HFF-Myc (cell line): ENCODE results near the gene TNFRSF25.

Experiments used
- DNase-seq: peaks from one replicate; pipeline ENCODE4 v3.0.0-alpha.2; 2011; ENCODE audit warnings: low read depth; ENCODE audit errors: extremely low read depth
- H3K4me3 ChIP-seq: replicated peaks from 2 replicates; pipeline ENCODE4 v1.5.1; 2011; ENCODE audit warnings: low read depth, mild to moderate bottlenecking, control low read depth, low read length
- CTCF ChIP-seq: IDR thresholded peaks from 2 replicates; pipeline ENCODE4 v1.5.1; 2012; ENCODE audit warnings: mild to moderate bottlenecking, low read depth, low read length, control low read depth; ENCODE audit errors: missing control alignments

The TNFRSF25 gene

GRCh38 chr1:6483017-6483760 lies 17.2 kb upstream of the TNFRSF25 start:
- no peak overlapping the region for H3K4me3 ChIP-seq
- no peak for DNase-seq
- no peak for TF ChIP-seq CTCF

- no peak for TF ChIP-seq CTCF
- DNase-seq, result no peak
- H3K4me3 ChIP-seq, result no peak overlapping the region
Measured at GRCh38 chr1:6481820-6482219, 15.8 kb upstream of the TNFRSF25 start.

- H3K4me3 ChIP-seq, result no peak overlapping the region
- TF ChIP-seq CTCF, result no peak
- no peak for DNase-seq
Measured at GRCh38 chr1:6477039-6477820, 11.3 kb upstream of the TNFRSF25 start.

- TF ChIP-seq CTCF, result no peak
- DNase-seq, result no peak
- H3K4me3 ChIP-seq, result no peak overlapping the region
Measured at GRCh38 chr1:6476483-6476882, 10.5 kb upstream of the TNFRSF25 start.

- H3K4me3 ChIP-seq, result no peak overlapping the region
- no peak for DNase-seq
Measured at GRCh38 chr1:6475381-6476133, 9.6 kb upstream of the TNFRSF25 start.

More at GRCh38 chr1:6475381-6476133, 9.6 kb upstream of the TNFRSF25 start:
- peak; percentile 95 for TF ChIP-seq CTCF
